GM12874 (cell line): ENCODE results near the gene OTULIN.

Experiments used
- CTCF ChIP-seq: IDR thresholded peaks from 2 replicates; pipeline ENCODE4 v1.5.1; 2011; ENCODE audit warnings: low read depth, mild to moderate bottlenecking, control low read depth, low read length, moderate library complexity; ENCODE audit not compliant: insufficient read depth

Gene OTULIN

GRCh38 chr5:14723701-14724132 lies 59.2 kb downstream of the OTULIN start:
- TF ChIP-seq CTCF: no peak

- TF ChIP-seq CTCF: no peak
These were observed 60.1 kb downstream of the OTULIN start for GRCh38 chr5:14724633-14725032.

- TF ChIP-seq CTCF: no peak
These were observed 61.7 kb downstream of the OTULIN start for GRCh38 chr5:14726066-14726838.

- peak; percentile 83 for TF ChIP-seq CTCF
These were observed 62.9 kb downstream of the OTULIN start for GRCh38 chr5:14727428-14727865.

- TF ChIP-seq CTCF: no peak
These were observed 63.5 kb downstream of the OTULIN start for GRCh38 chr5:14727928-14728458.

- TF ChIP-seq CTCF: no peak
These were observed 64.0 kb downstream of the OTULIN start for GRCh38 chr5:14728459-14728938.

GRCh38 chr5:14729448-14730385 lies 65.2 kb downstream of the OTULIN start:
- TF ChIP-seq CTCF: no peak
